Spleen (tissue), 11 donors: ENCODE results near the gene NKD1. TPM values are rescaled to one million over a fixed set of nuclear protein-coding genes. Genes with fewer than 3 reads are reported as not detected.

ENCODE experiments used
- DNase-seq: peaks from one replicate; pipeline ENCODE4 v3.0.0-alpha.2; 2020
- H3K27ac ChIP-seq, 8 donors: fragments of 200-600 bp; sonication (generic) in 7 of 8; 1 replicate in 4 of 8; 2 replicates in 4 of 8; pipeline versions ENCODE4 v1.5.0 to v1.8.0; 2016 to 2021; ENCODE audit warnings: inconsistent platforms in 4 of 8, mild to moderate bottlenecking in 4 of 8, moderate library complexity in 1 of 8
- H3K27me3 ChIP-seq, 7 donors: fragments of 200-600 bp; sonication (generic) in 6 of 7; replicated peaks in 1 of 7; 1 replicate in 4 of 7; 2 replicates in 3 of 7; pipeline versions ENCODE4 v1.5.0 to v1.8.0; 2016 to 2021; ENCODE audit warnings: inconsistent platforms in 3 of 7, mild to moderate bottlenecking in 1 of 7
- H3K36me3 ChIP-seq, 6 donors: fragments of 200-600 bp; sonication (generic) in 5 of 6; 1 replicate in 4 of 6; 2 replicates in 2 of 6; pipeline versions ENCODE4 v1.5.0 to v1.8.0; 2016 to 2021; ENCODE audit warnings: inconsistent platforms in 2 of 6
- H3K4me1 ChIP-seq, 6 donors: fragments of 200-600 bp; sonication (generic) in 5 of 6; 1 replicate in 3 of 6; 2 replicates in 3 of 6; pipeline versions ENCODE4 v1.5.0 to v1.8.0; 2016 to 2021; ENCODE audit warnings: inconsistent platforms in 3 of 6
- H3K4me3 ChIP-seq, 8 donors: fragments of 200-600 bp; sonication (generic) in 7 of 8; 1 replicate in 4 of 8; 2 replicates in 4 of 8; pipeline versions ENCODE4 v1.5.0 to v1.8.0; 2016 to 2021; ENCODE audit warnings: inconsistent platforms in 4 of 8, mild to moderate bottlenecking in 4 of 8, moderate library complexity in 2 of 8
- H3K9me3 ChIP-seq, 8 donors: fragments of 200-600 bp; sonication (generic) in 7 of 8; 1 replicate in 4 of 8; 2 replicates in 4 of 8; pipeline versions ENCODE4 v1.5.0 to v1.8.0; 2016 to 2021; ENCODE audit warnings: inconsistent platforms in 4 of 8
- POLR2A ChIP-seq, 3 donors: fragments of 450-650 bp; IDR thresholded peaks; one replicate each; pipeline ENCODE4 v1.5.1; 2017; ENCODE audit warnings: antibody characterized with exemption in 3 of 3, mild to moderate bottlenecking in 1 of 3
- POLR2AphosphoS5 ChIP-seq, 3 donors: sonication (generic); formaldehyde crosslinking; IDR thresholded peaks; one replicate each; pipeline ENCODE4 v1.5.1; 2017; ENCODE audit warnings: antibody characterized with exemption in 3 of 3
- WGBS, 5 donors: extraction: QIAGEN DNeasy Blood & Tissue Kit in 3 of 5; methylation state at CpG; one replicate each; pipeline versions ENCODE4 v1.1.5 to v1.1.7; 2013 to 2018; 5-methylcytosine and 5-hydroxymethylcytosine counted together
- intact Hi-C: fragments of 100-400 bp; cut with DNase I; formaldehyde crosslinking; loops from one replicate; pipeline ENCODE4 v1.15.0; 2023; ENCODE audit warnings: low total_unique reads
- polyA plus RNA-seq, 3 donors: library from polyadenylated mRNA; stranded (reverse); fragments of 200-250 nt; gene quantifications; one replicate each; pipeline ENCODE4 v1.2.1, GENCODE V29; 2013
- total RNA-seq, 7 donors: library from RNA; depleted of rRNA in 3 of 7; stranded (reverse); fragments of >200 nt in 3 of 7; fragmentation: NEBNext Ultra II Directional in 4 of 7; extraction: Animal tissue kit (Norgen Biotek cat#: 25700) in 4 of 7; gene quantifications; one replicate each; pipeline versions ENCODE4 v1.1.0 to v1.2.1, GENCODE V29; 2016 to 2021
- TF ChIP-seq, protein P1 (sequence below), 11 experiments: fragments of 200-600 bp in 7 of 11; fragments of 450-650 bp in 4 of 11; sonication (generic) in 4 of 11; IDR thresholded peaks in 8 of 11; conservative IDR thresholded peaks in 3 of 11; 1 replicate in 7 of 11; 2 replicates in 4 of 11; pipeline versions ENCODE4 v1.4.0 to v1.8.0; 2016 to 2021; ENCODE audit warnings: antibody characterized with exemption in 11 of 11, inconsistent platforms in 4 of 11, mild to moderate bottlenecking in 1 of 11
- donor health status: healthy with polysubstance abuse.
- donor health status: DM: no; HTN: no; CAD: no; lungs with moderate emphysema.
- donor health status: DM: no; HTN: no; CAD: no.
- donor health status: Bipolar disorder and iron deficiency.
- donor health status: healthy.
- donor health status: DM: no; HTN: no; CAD: no.
- donor health status: DM: yes; HTN: yes; CAD: no.

The NKD1 gene
- total and polyA plus RNA-seq, 10 donors = 0.11 to 15.2 (median 3.6) TPM

DNA sequence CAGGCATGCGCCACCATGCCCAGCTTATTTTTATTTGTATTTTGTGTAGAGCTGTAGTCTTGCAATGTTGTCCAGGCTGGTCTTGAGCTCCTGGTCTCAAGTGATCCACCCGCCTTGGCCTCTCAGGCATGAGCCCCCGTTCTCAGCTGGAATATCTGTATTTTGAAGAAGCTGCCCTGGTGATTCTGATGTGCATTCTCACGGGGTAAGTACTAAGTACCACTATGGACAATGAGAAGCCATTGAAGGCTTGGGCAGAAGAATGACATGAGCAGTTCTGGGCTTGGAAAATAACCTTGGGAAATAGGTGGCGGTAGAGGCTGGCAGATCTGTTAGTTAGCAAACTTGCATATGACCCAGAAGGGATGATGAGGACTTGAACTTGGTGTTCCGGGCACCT, 15.6 kb upstream of the NKD1 start:
- TF ChIP-seq POLR2A (IDR thresholded peaks at IDR 0.05) (no peak), POLR2AphosphoS5 (IDR thresholded peaks at IDR 0.05) (no peak)
- TF ChIP-seq, protein P1, sequence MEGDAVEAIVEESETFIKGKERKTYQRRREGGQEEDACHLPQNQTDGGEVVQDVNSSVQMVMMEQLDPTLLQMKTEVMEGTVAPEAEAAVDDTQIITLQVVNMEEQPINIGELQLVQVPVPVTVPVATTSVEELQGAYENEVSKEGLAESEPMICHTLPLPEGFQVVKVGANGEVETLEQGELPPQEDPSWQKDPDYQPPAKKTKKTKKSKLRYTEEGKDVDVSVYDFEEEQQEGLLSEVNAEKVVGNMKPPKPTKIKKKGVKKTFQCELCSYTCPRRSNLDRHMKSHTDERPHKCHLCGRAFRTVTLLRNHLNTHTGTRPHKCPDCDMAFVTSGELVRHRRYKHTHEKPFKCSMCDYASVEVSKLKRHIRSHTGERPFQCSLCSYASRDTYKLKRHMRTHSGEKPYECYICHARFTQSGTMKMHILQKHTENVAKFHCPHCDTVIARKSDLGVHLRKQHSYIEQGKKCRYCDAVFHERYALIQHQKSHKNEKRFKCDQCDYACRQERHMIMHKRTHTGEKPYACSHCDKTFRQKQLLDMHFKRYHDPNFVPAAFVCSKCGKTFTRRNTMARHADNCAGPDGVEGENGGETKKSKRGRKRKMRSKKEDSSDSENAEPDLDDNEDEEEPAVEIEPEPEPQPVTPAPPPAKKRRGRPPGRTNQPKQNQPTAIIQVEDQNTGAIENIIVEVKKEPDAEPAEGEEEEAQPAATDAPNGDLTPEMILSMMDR (IDR thresholded peaks at IDR 0.05 in 8 of 11, conservative IDR thresholded peaks at IDR 0.05 in 3 of 11) = no peak
- Histone ChIP-seq H3K27ac (no peak overlapping the region), H3K4me3 (no peak overlapping the region), H3K4me1 (no peaks in the 10 kb centered on the region), H3K36me3 (no peaks in the 10 kb centered on the region), H3K9me3 (peaks cover 0 to 30% (median 18%) of the 10 kb centered on the region in 8 donors), H3K27me3 (peaks cover 0 to 5% (median 0%) of the 10 kb centered on the region in 7 donors)
- 87 to 96% (median 91%) methylated on average over 6 of the region's 6 CpGs for WGBS, 5 donors
- peak; percentile 15 for DNase-seq
- intact Hi-C loops = no loop called here

DNA sequence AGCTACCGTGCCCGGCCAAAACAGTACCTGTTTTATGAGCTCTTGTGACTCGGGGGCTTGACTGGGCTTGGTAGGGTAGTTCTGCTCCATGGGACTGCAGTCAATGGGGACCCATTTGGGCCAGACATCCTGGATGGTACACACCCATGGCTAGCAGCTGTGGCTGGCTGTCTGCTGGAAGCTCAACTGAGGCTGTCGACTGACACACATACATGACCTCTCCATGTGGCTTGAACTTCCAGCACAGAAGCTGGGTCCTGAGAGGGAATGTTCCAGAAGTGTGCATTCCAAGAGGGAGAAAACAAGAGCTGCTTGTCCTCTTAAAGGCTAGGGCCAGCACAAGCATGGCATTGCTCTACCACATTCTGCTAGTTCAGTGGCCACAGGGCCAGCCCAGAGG, 14.9 kb upstream of the NKD1 start:
- intact Hi-C loops = no loop called here
- Histone ChIP-seq H3K27me3 (peaks cover 0 to under 1% (median 0%) of the 10 kb centered on the region in 7 donors), H3K9me3 (peaks cover 0 to 30% (median 18%) of the 10 kb centered on the region in 8 donors), H3K4me3 (no peak overlapping the region), H3K27ac (no peak overlapping the region), H3K4me1 (no peaks in the 10 kb centered on the region), H3K36me3 (no peaks in the 10 kb centered on the region)
- peak; percentile 38 for DNase-seq
- TF ChIP-seq POLR2AphosphoS5 (IDR thresholded peaks at IDR 0.05) (no peak), POLR2A (IDR thresholded peaks at IDR 0.05) (no peak)
- TF ChIP-seq, protein P1 (IDR thresholded peaks at IDR 0.05 in 8 of 11, conservative IDR thresholded peaks at IDR 0.05 in 3 of 11) = no peak
- WGBS, 5 donors = 90 to 95% (median 92%) methylated on average over 4 of the region's 4 CpGs

DNA sequence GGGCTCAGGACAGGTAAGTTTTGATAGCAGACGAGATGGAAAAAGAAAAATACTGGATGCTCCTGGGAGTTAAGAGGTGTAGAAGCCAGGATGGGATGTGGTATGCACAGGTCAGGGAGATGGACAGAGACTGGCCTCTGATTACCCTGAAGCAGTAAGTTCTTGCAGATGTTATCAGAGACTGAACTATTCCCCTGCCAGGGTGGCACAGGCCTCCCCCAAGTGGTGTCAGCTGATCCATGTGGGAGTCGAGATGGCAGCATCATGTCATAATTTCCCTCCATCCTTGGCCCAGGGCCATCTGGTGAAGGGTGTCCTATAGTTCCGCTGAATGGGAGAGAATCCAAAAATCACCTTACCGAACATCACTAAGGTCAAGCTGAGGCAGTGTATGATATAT, 14.1 kb upstream of the NKD1 start:
- WGBS, 5 donors = 76 to 79% (median 78%) methylated on average over 4 of the region's 4 CpGs
- peak; percentile 51 for DNase-seq
- no peaks in the 10 kb centered on the region for H3K27me3 ChIP-seq
- H3K36me3 ChIP-seq = no peaks in the 10 kb centered on the region
- no peak overlapping the region for H3K27ac ChIP-seq
- no peak overlapping the region for H3K4me3 ChIP-seq
- peaks cover 0 to 24% (median 14%) of the 10 kb centered on the region in 8 donors for H3K9me3 ChIP-seq
- intact Hi-C loops = no loop called here
- no peaks in the 10 kb centered on the region for H3K4me1 ChIP-seq
- TF ChIP-seq POLR2A (IDR thresholded peaks at IDR 0.05) = no peak
- TF ChIP-seq, protein P1 (IDR thresholded peaks at IDR 0.05 in 8 of 11, conservative IDR thresholded peaks at IDR 0.05 in 3 of 11) = no peak
- no peak for TF ChIP-seq POLR2AphosphoS5 (IDR thresholded peaks at IDR 0.05)

DNA sequence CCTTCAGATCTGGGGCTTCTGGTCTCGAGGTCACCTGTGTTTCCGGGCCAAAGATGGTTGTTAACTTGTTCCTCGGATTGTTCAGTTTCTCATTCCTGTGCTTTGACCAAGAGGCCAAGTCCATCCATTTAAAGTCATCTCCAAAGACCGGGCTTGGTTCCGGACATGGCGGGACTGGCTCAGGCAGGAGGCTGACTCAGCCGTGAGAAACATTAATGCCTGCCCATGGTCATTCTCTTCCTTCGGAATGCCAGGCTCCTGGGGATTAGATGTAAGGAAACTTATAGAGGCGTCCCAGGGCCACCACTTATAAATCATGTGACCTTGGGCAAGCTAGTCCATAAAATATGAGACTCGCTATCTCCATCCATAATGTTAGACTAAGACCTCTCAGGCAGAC, 13.6 kb upstream of the NKD1 start:
- H3K27me3 ChIP-seq = no peaks in the 10 kb centered on the region
- no peak overlapping the region for H3K27ac ChIP-seq
- peak; percentile 2 for DNase-seq
- WGBS, 5 donors = 85 to 95% (median 92%) methylated on average over 10 of the region's 10 CpGs
- no peak overlapping the region for H3K4me3 ChIP-seq
- H3K9me3 ChIP-seq = peaks cover 0 to 20% (median 10%) of the 10 kb centered on the region in 8 donors
- H3K36me3 ChIP-seq = no peaks in the 10 kb centered on the region
- TF ChIP-seq POLR2AphosphoS5 (IDR thresholded peaks at IDR 0.05) (no peak), POLR2A (IDR thresholded peaks at IDR 0.05) (no peak)
- TF ChIP-seq, protein P1 (IDR thresholded peaks at IDR 0.05 in 8 of 11, conservative IDR thresholded peaks at IDR 0.05 in 3 of 11) = no peak
- intact Hi-C loops = no loop called here
- no peaks in the 10 kb centered on the region for H3K4me1 ChIP-seq
